Neural progenitor cell (in vitro differentiated cells): ENCODE measurements around the gene GDAP2.

Experiments
- CTCF ChIP-seq: fragments of 200-600 bp; sonication (generic); IDR thresholded peaks from 2 replicates; pipeline ENCODE4 v1.5.1; 2017; ENCODE audit warnings: antibody characterized with exemption, mild to moderate bottlenecking
- EZH2 ChIP-seq: fragments of 200-600 bp; sonication (generic); IDR thresholded peaks from 2 replicates; pipeline ENCODE4 v1.6.1; 2017; ENCODE audit warnings: antibody characterized with exemption, mild to moderate bottlenecking, moderate library complexity
- EZH2phosphoT487 ChIP-seq: fragments of 200-600 bp; sonication (generic); IDR thresholded peaks from 2 replicates; pipeline ENCODE4 v1.6.1; 2017; ENCODE audit warnings: antibody characterized with exemption

GRCh38 chr1:117826540-117827078 is 102.8 kb downstream of the GDAP2 start:
- TF ChIP-seq CTCF (no peak), EZH2 (no peak), EZH2phosphoT487 (no peak)
